T-helper 17 cell (primary cell): ENCODE results near the gene ASAH2. TPM values are rescaled to one million over a fixed set of nuclear protein-coding genes. Genes with fewer than 3 reads are reported as not detected.
"Not testable (repeated sequence)": the region's sequence is repeated elsewhere in the genome, so short reads cannot be mapped to it uniquely, and the experiment has no call there.

Experiments used
- ATAC-seq: fragments of 150-1000 bp; cut with Tn5 transposase; 2 replicates; pipeline ENCODE4 v1.10.0; 2021; ENCODE audit warnings: mild to moderate bottlenecking, moderate library complexity
- DNase-seq, 3 donors: peaks; one replicate each; pipeline versions ENCODE4 v3.0.0 to v3.0.0-alpha.2; 2020 to 2021
- H3K9me3 ChIP-seq: one replicate; pipeline ENCODE4 v1.7.0; 2013; ENCODE audit warnings: low read length, mild to moderate bottlenecking; ENCODE audit not compliant: control insufficient read depth, poor library complexity, severe bottlenecking
- H3K27ac Mint-ChIP-seq: one replicate; pipeline ENCODE4 v1.8.0; 2022; ENCODE audit warnings: mild to moderate bottlenecking, moderate library complexity, mixed read lengths
- H3K27me3 Mint-ChIP-seq: one replicate; pipeline ENCODE4 v1.8.0; 2022; ENCODE audit warnings: mixed read lengths
- H3K36me3 Mint-ChIP-seq: one replicate; pipeline ENCODE4 v1.8.0; 2022; ENCODE audit warnings: low read depth, mixed read lengths
- H3K4me1 Mint-ChIP-seq: one replicate; pipeline ENCODE4 v1.8.0; 2022; ENCODE audit warnings: mild to moderate bottlenecking, mixed read lengths
- H3K4me3 Mint-ChIP-seq: one replicate; pipeline ENCODE4 v1.8.0; 2022; ENCODE audit warnings: mild to moderate bottlenecking, moderate library complexity, mixed read lengths
- total RNA-seq, 4 donors: library from RNA in 2 of 4; stranded (reverse) in 2 of 4; gene quantifications; one replicate each; pipeline ENCODE4 v1.2.3 and lab custom pipeline; 2022 to 2026

The ASAH2 gene
- total RNA-seq, 2 donors from 2014 or later, result 1.0 to 2.5 TPM

- H3K27ac Mint-ChIP-seq, result no peak overlapping the region
- ATAC-seq (no peak), DNase-seq (no peak)
- H3K36me3 Mint-ChIP-seq, result no peaks in the 10 kb centered on the region
- no peaks in the 10 kb centered on the region for H3K9me3 ChIP-seq
- H3K4me1 Mint-ChIP-seq, result peaks cover 2% of the 10 kb centered on the region
- no peak overlapping the region for H3K4me3 Mint-ChIP-seq
- peaks cover 66% of the 10 kb centered on the region for H3K27me3 Mint-ChIP-seq
These were observed 28.9 kb upstream of the ASAH2 start for GRCh38 chr10:50280049-50280841.

DNA sequence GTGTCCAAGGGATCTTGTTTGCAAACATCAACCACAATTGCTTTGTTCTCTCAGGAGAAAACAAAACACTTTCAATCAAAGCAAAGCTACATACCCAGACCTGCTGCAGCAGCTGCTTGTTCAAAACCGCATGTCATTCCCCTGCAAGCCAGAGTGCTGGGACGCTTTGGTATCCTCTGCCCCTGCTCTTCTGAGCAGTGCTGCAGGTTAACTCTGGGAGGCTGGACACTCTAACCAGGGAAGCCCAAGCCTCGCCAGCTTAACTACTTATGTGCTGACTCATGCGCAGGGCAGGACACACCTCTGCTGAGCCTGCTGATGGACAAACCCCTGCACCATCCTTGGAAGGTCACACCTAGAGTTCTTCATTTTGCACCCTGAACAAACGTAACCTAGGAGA, 28.2 kb upstream of the ASAH2 start:
- no peak for ATAC-seq
- H3K4me1 Mint-ChIP-seq, result peaks cover 2% of the 10 kb centered on the region
- no peak overlapping the region for H3K4me3 Mint-ChIP-seq
- no peak for DNase-seq
- no peaks in the 10 kb centered on the region for H3K36me3 Mint-ChIP-seq
- no peaks in the 10 kb centered on the region for H3K9me3 ChIP-seq
- H3K27me3 Mint-ChIP-seq, result peaks cover 66% of the 10 kb centered on the region
- H3K27ac Mint-ChIP-seq, result no peak overlapping the region

DNA sequence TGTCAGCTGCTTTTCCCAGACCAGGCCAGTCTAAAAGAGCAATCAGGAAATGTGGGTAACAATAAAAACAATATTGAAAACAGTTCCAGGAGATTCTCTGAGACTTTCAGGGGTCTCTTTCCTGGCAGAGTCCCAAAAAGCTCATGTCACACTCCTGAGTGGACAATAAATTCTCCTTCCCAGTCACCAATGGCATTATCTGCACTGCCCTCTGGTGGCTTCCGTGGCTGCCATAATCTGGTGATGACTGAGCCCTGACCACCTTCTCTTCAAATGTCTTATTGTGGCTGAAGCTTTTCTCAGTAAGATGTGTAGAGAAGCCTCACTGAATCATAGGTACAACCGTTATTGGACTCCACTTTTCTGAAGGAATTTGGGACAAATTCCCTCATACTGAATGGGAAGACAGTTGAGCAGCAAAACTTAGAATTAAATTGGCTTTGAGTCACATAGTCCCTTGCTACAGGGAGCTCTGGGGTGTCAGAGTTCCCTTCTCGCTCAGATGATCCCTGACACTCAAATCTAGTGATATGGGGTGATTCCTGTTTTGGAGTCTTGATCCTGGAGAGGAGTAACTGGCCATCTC, 24.4 kb upstream of the ASAH2 start:
- DNase-seq (no peak), ATAC-seq (no peak)
- Mint-ChIP-seq H3K27me3 (peaks cover 44% of the 10 kb centered on the region), H3K36me3 (no peaks in the 10 kb centered on the region), H3K4me3 (no peak overlapping the region), H3K4me1 (peaks cover 4% of the 10 kb centered on the region), H3K27ac (no peak overlapping the region)
- H3K9me3 ChIP-seq, result no peaks in the 10 kb centered on the region

- Mint-ChIP-seq H3K27me3 (peaks cover 21% of the 10 kb centered on the region), H3K4me3 (no peak overlapping the region), H3K36me3 (no peaks in the 10 kb centered on the region), H3K4me1 (peaks cover 4% of the 10 kb centered on the region), H3K27ac (no peak overlapping the region)
- no peaks in the 10 kb centered on the region for H3K9me3 ChIP-seq
- ATAC-seq, result no peak
- no peak for DNase-seq
These were observed 21.2 kb upstream of the ASAH2 start for GRCh38 chr10:50272531-50272930.

DNA sequence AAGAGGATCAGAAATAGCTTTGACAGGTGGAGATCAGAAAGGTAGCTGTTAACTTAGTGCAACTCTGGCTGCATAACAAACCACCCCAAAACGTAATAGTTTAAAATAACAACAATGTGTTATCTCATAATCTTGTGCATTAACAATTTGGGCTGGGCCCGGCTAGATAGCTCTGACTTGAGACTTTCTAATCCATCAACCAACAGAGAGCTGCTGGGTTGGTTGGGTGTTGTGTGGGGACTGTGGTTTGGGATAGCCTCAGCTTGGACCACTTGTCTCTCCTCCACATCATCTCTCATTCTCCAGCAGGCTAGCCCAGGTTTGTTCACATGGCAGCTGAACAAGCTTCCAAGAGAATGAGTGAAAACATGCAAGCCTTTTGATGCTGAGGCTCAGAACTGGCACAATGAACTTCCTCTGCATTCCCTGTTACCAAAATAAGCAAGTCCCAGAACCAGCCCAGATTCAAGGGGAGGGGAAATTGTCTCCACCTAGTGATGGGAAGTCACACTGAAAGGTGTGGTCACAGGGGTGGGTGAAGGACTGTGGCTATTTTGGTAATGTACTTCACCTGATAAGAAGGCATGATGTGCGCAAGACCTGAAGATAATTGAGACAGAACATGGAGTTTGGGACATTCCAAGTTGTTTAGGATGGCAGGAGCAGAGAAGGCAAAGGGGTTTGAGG, 20.4 kb upstream of the ASAH2 start:
- H3K36me3 Mint-ChIP-seq, result no peaks in the 10 kb centered on the region
- peaks cover 12% of the 10 kb centered on the region for H3K27me3 Mint-ChIP-seq
- ATAC-seq (no peak), DNase-seq (no peak)
- no peak overlapping the region for H3K4me3 Mint-ChIP-seq
- no peak overlapping the region for H3K27ac Mint-ChIP-seq
- peaks cover 4% of the 10 kb centered on the region for H3K4me1 Mint-ChIP-seq
- H3K9me3 ChIP-seq, result no peaks in the 10 kb centered on the region

DNA sequence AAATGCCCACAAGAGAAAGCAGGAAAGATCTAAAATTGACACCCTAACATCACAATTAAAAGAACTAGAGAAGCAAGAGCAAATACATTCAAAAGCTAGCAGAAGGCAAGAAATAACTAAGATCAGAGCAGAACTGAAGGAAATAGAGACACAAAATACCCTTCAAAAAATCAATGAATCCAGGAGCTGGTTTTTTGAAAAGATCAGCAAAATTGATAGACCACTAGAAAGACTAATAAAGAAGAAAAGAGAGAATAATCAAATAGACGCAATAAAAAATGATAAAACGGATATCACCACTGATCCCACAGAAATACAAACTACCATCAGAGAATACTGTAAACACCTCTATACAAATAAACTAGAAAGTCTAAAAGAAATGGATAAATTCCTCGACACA, 16.6 kb upstream of the ASAH2 start:
- not testable (repeated sequence) for H3K4me1 Mint-ChIP-seq, H3K9me3 ChIP-seq, ATAC-seq, DNase-seq, H3K27ac Mint-ChIP-seq, H3K4me3 Mint-ChIP-seq, H3K36me3 Mint-ChIP-seq
- peaks cover 17% of the 10 kb centered on the region for H3K27me3 Mint-ChIP-seq

DNA sequence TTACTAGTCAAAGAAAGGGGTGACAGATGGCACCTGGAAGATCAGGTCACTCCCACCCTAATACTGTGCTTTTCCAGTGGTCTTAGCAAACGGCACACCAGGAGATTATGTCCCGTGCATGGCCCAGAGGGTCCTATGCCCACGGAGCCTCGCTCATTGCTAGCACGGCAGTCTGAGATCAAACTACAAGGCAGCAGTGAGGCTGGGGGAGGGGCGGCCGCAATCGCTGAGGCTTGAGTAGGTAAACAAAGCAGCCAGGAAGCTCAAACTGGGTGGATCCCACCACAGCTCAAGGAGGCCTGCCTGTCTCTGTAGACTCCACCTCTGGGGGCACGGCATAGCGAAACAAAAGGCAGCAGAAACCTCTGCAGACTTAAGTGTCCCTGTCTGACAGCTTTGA, 11.3 kb upstream of the ASAH2 start:
- peak overlapping the region; percentile 52 for H3K4me3 Mint-ChIP-seq
- peaks cover 40% of the 10 kb centered on the region for H3K27me3 Mint-ChIP-seq
- ATAC-seq, DNase-seq, H3K36me3 Mint-ChIP-seq, H3K4me1 Mint-ChIP-seq, H3K9me3 ChIP-seq, H3K27ac Mint-ChIP-seq: not testable (repeated sequence)

- no peak overlapping the region for H3K27ac Mint-ChIP-seq
These were observed 9.5 kb upstream of the ASAH2 start for GRCh38 chr10:50260791-50261281.

DNA sequence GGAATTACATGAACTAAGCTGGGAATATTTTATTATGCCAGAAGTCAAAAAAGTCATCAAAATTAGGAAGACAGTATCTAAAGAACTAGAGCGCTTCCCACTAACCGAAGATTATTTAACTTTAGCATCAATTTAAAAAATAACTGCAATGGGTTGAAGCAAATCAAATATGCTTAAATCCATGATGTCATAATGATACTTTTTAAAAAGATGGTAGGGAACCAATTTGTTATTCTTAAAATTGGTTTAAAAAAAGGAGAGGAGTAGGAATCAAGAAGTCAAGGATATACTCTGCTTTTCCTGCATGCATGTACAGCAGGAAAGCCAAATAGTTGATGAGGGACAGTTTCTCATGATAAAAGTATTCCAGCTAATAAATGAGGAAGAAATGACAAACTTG, 3.2 kb upstream of the ASAH2 start:
- H3K27me3 Mint-ChIP-seq, result peaks cover 64% of the 10 kb centered on the region
- no peak for ATAC-seq
- H3K36me3 Mint-ChIP-seq, result no peaks in the 10 kb centered on the region
- no peak overlapping the region for H3K4me3 Mint-ChIP-seq
- H3K4me1 Mint-ChIP-seq, result no peaks in the 10 kb centered on the region
- no peak overlapping the region for H3K27ac Mint-ChIP-seq
- no peaks in the 10 kb centered on the region for H3K9me3 ChIP-seq
- DNase-seq, result no peak

More at GRCh38 chr10:50260791-50261281, 9.5 kb upstream of the ASAH2 start:
- peaks cover 4% of the 10 kb centered on the region for H3K36me3 Mint-ChIP-seq
- DNase-seq (no peak), ATAC-seq (peak; percentile 83)
- no peak overlapping the region for H3K4me3 Mint-ChIP-seq
- H3K27me3 Mint-ChIP-seq, result peaks cover 48% of the 10 kb centered on the region
- peaks cover 3% of the 10 kb centered on the region for H3K4me1 Mint-ChIP-seq
- no peaks in the 10 kb centered on the region for H3K9me3 ChIP-seq

GRCh38 chr10:50250096-50250854, 1.0 kb downstream of the ASAH2 start:
- H3K4me3 Mint-ChIP-seq, result no peak overlapping the region
- no peak for DNase-seq
- peaks cover 62% of the 10 kb centered on the region for H3K27me3 Mint-ChIP-seq
- no peak for ATAC-seq
- H3K36me3 Mint-ChIP-seq, result no peaks in the 10 kb centered on the region
- H3K9me3 ChIP-seq, result no peaks in the 10 kb centered on the region
- H3K27ac Mint-ChIP-seq, result no peak overlapping the region
- H3K4me1 Mint-ChIP-seq, result no peaks in the 10 kb centered on the region

GRCh38 chr10:50248598-50248997, 2.7 kb downstream of the ASAH2 start:
- no peaks in the 10 kb centered on the region for H3K9me3 ChIP-seq
- Mint-ChIP-seq H3K4me1 (no peaks in the 10 kb centered on the region), H3K27ac (no peak overlapping the region), H3K27me3 (peaks cover 65% of the 10 kb centered on the region), H3K4me3 (no peak overlapping the region), H3K36me3 (no peaks in the 10 kb centered on the region)
- ATAC-seq (no peak), DNase-seq (no peak)

DNA sequence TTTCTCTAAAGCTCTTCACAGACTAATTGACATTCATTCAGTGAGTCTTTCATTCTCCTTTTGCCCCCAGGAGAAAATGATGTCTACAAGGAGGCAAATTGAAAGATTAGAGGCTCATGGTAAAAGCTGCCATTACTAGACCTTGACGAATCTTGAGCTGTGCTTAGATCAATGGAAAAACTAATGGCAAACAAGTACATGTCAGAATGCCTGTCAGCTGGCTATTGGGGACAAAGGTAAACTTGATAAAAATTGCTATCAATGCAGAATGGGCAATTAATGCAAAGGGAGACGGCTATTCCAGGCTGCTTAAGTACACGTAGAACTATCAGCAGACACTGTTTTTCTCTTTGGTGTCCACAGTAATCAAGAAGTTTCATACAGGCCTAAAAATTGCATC, 3.3 kb downstream of the ASAH2 start:
- ATAC-seq, result no peak
- no peaks in the 10 kb centered on the region for H3K9me3 ChIP-seq
- Mint-ChIP-seq H3K27ac (no peak overlapping the region), H3K27me3 (peaks cover 66% of the 10 kb centered on the region), H3K4me3 (no peak overlapping the region), H3K36me3 (no peaks in the 10 kb centered on the region), H3K4me1 (no peaks in the 10 kb centered on the region)
- no peak for DNase-seq

GRCh38 chr10:50244201-50244600, 7.1 kb downstream of the ASAH2 start:
- H3K9me3 ChIP-seq, result no peaks in the 10 kb centered on the region
- Mint-ChIP-seq H3K4me3 (no peak overlapping the region), H3K27me3 (peaks cover 64% of the 10 kb centered on the region), H3K36me3 (peaks cover 2% of the 10 kb centered on the region), H3K4me1 (no peaks in the 10 kb centered on the region), H3K27ac (no peak overlapping the region)
- DNase-seq, result no peak
- no peak for ATAC-seq
